Common myeloid progenitor, CD34-positive (primary cell): ENCODE results near the gene TNFRSF21.
"Not testable (repeated sequence)": the region's sequence is repeated elsewhere in the genome, so short reads cannot be mapped to it uniquely, and the experiment has no call there.

Experiments used
- CTCF ChIA-PET: fragments of 350-600 bp; sonication (Branson Sonifier 250); formaldehyde crosslinking; loops from one replicate; lab custom pipeline; 2021; ENCODE audit warnings: antibody characterized with exemption; lab: Charles Lee
- POLR2A ChIA-PET: fragments of 350-600 bp; sonication (Branson Sonifier 250); formaldehyde crosslinking; loops from one replicate; lab custom pipeline; 2021; ENCODE audit warnings: antibody characterized with exemption; lab: Charles Lee
- DNase-seq, 3 donors: peaks; one replicate each; pipeline versions ENCODE4 v3.0.0 to v3.0.0-alpha.2; 2013
- H3K27ac ChIP-seq, 2 experiments: 1 replicate in 1 of 2; 2 replicates in 1 of 2; pipeline ENCODE4 v1.7.0; 2013; ENCODE audit warnings: inconsistent platforms in 2 of 2, low read length in 2 of 2, mild to moderate bottlenecking in 2 of 2, low read depth in 1 of 2, moderate library complexity in 1 of 2; ENCODE audit not compliant: severe bottlenecking in 2 of 2, insufficient read depth in 1 of 2, poor library complexity in 1 of 2
- H3K27me3 ChIP-seq, 5 experiments: replicated peaks in 2 of 5; 1 replicate in 3 of 5; 2 replicates in 2 of 5; pipeline versions ENCODE4 v1.6.1 to v1.7.0; 2013; ENCODE audit warnings: low read length in 4 of 5, mild to moderate bottlenecking in 2 of 5, moderate library complexity in 2 of 5, inconsistent platforms in 1 of 5; ENCODE audit not compliant: insufficient read depth in 5 of 5, control insufficient read depth in 4 of 5
- H3K36me3 ChIP-seq, 4 experiments: 1 replicate in 2 of 4; 2 replicates in 2 of 4; pipeline versions ENCODE4 v1.6.1 to v1.7.0; 2013; ENCODE audit warnings: low read length in 3 of 4, control low read depth in 1 of 4, mild to moderate bottlenecking in 1 of 4; ENCODE audit not compliant: control insufficient read depth in 4 of 4, insufficient read depth in 4 of 4
- H3K4me1 ChIP-seq, 4 experiments: 1 replicate in 3 of 4; 2 replicates in 1 of 4; pipeline versions ENCODE4 v1.6.1 to v1.7.1; 2013; ENCODE audit warnings: low read length in 3 of 4, mild to moderate bottlenecking in 3 of 4, control low read depth in 1 of 4, inconsistent platforms in 1 of 4, moderate library complexity in 1 of 4; ENCODE audit not compliant: control insufficient read depth in 4 of 4, insufficient read depth in 4 of 4; ENCODE audit errors: control extremely low read depth in 1 of 4
- H3K4me3 ChIP-seq, 7 experiments: 1 replicate in 4 of 7; 2 replicates in 3 of 7; pipeline versions ENCODE4 v1.5.1 to v1.7.0; 2013; ENCODE audit warnings: mild to moderate bottlenecking in 7 of 7, low read length in 6 of 7, moderate library complexity in 6 of 7, inconsistent platforms in 2 of 7, low read depth in 2 of 7, control low read depth in 1 of 7; ENCODE audit not compliant: insufficient read depth in 4 of 7, control insufficient read depth in 1 of 7; ENCODE audit errors: extremely low read depth in 1 of 7
- H3K9me3 ChIP-seq, 5 experiments: 1 replicate in 4 of 5; 2 replicates in 1 of 5; pipeline versions ENCODE4 v1.6.1 to v1.7.1; 2013; ENCODE audit warnings: low read length in 4 of 5, mild to moderate bottlenecking in 2 of 5, inconsistent platforms in 1 of 5, low read depth in 1 of 5, moderate library complexity in 1 of 5; ENCODE audit not compliant: control insufficient read depth in 4 of 5, insufficient read depth in 2 of 5; ENCODE audit errors: control extremely low read depth in 1 of 5
- WGBS: methylation state at CpG from one replicate; pipeline ENCODE4 v1.1.5; 2013; ENCODE audit not compliant: insufficient coverage; 5-methylcytosine and 5-hydroxymethylcytosine counted together

The TNFRSF21 gene

DNA sequence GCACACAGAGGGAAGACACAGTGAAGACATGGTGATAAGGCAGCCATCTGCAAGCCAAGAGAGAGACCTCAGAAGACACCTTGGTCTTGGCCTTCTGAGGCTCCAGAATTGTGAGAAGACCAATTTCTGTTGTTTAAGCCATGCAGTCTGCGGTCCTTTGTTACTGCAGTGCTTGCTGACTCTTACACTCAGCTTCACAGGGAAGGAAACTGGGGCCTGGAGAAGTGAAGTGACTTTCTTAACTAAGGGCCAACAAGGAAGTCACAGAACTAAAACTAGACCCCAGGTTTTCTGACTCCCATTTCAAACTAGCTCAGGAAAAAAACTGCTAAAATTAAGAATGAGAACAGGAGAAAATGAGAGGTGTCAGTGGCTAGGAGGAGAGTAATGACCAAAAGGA is 74.3 kb downstream of the TNFRSF21 start:
- ChIA-PET POLR2A (no interaction called here), CTCF (interaction anchor here (0.9 to 2.1 kb wide), 3 partner anchors 8 to 12 kb away, joined by 4 to 6 read pairs (median 4); no protein-coding TSS in a partner anchor)
- DNase-seq: no peak
- Histone ChIP-seq H3K4me1 (peaks cover 0 to 39% (median 20%) of the 10 kb centered on the region in 4 experiments), H3K4me3 (no peak overlapping the region), H3K9me3 (no peaks in the 10 kb centered on the region), H3K36me3 (peaks cover 0 to 5% (median 2%) of the 10 kb centered on the region in 4 experiments), H3K27ac (no peak overlapping the region), H3K27me3 (no peaks in the 10 kb centered on the region)
- 83% methylated on average over 1 of the region's 1 CpG for WGBS

DNA sequence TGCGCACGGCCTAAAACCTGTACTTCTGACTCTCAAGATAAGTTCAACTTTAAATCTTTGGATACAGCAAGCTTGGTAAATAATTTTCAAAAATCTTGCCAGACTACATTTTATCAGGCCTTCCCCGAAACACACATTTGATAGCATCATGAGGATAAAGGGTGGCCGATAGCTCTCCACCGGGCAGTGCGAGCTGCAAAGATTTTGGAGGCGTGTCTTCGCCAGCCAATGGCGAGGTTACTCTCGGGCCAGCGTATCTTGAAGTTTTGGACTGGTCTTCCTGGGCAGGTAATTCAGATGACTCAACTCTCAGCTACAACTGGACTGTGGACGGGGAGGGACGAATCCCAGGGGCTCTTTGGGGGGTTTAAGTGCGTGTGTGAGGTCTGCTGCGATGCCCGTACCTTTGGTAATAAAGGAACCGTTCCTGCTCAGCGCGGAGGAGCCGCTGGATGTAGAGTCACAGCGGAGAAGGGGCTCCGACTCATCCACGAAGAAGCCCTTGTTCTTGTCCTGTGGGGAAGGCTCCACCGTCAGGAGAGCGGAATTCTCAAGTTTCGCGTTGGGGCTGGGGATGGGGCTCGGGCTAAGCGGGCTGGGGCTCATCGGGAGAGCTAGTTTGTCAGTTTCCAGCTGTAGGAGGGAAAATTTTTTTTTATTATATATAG is 75.3 kb downstream of the TNFRSF21 start:
- ChIA-PET CTCF (interaction anchor here (2.1 kb wide), 1 partner anchor 13 kb away, joined by 6 read pairs; no protein-coding TSS in a partner anchor), POLR2A (no interaction called here)
- Histone ChIP-seq H3K4me1 (peaks cover 0 to 28% (median 13%) of the 10 kb centered on the region in 4 experiments), H3K9me3 (no peaks in the 10 kb centered on the region), H3K36me3 (peaks cover 0 to 5% (median 2%) of the 10 kb centered on the region in 4 experiments), H3K27me3 (no peaks in the 10 kb centered on the region), H3K27ac (no peak overlapping the region), H3K4me3 (no peak overlapping the region)
- DNase-seq: no peak
- 98% methylated on average over 23 of the region's 30 CpGs for WGBS

DNA sequence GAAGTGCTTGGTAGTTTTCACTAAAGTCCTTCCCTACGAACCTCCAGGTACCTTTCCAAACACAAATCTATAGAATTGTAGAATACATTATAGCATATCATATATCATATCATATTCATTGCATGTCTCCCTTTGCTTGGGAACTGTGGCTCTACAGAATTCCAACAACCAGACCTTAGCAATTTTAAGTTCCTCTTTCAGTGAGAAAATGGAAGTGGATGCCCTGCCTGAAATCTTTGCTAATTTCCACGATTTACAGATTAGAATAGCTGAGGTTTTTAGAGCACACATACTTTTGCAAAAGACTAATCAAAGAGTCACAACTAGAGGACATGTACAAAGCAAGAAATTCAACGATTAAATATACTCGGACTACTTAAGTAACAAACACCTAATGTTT is 78.6 kb downstream of the TNFRSF21 start:
- Histone ChIP-seq H3K4me1 (peaks cover 0 to 17% (median 6%) of the 10 kb centered on the region in 4 experiments), H3K27ac (no peak overlapping the region), H3K27me3 (no peaks in the 10 kb centered on the region), H3K4me3 (no peak overlapping the region), H3K9me3 (no peaks in the 10 kb centered on the region), H3K36me3 (peaks cover 0 to 5% (median 1%) of the 10 kb centered on the region in 4 experiments)
- WGBS: no CpG with 5 or more reads among the region's 4 CpGs
- no peak for DNase-seq
- CTCF ChIA-PET: no interaction called here
- POLR2A ChIA-PET: no interaction called here

DNA sequence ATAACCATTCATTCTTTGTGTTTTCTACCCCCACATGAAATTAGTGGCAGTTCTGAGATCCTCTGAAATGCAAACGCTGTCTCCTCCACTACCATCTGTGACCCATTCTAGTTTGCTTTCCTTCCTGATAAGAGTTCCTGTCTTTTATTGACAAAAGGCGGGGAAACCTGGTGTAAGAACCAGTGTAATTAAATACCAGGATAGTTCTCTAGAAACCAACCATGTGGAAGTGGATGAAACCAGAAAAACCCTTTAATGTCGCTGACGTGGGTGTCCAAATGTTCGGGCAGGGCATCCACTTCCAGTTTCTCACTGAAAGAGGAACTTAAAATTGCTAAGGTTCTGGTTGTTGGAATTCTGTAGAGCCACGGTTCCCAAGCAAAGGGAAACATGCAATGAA is 79.1 kb downstream of the TNFRSF21 start:
- no peak overlapping the region for H3K4me3 ChIP-seq
- no peak overlapping the region for H3K27ac ChIP-seq
- peaks cover 0 to 5% (median 1%) of the 10 kb centered on the region in 4 experiments for H3K36me3 ChIP-seq
- 28% methylated on average over 5 of the region's 6 CpGs for WGBS
- H3K4me1 ChIP-seq: peaks cover 0 to 11% (median 3%) of the 10 kb centered on the region in 4 experiments
- CTCF ChIA-PET: no interaction called here
- POLR2A ChIA-PET: no interaction called here
- DNase-seq: peak in 1 of 3 donors; percentile 40
- H3K27me3 ChIP-seq: no peaks in the 10 kb centered on the region
- no peaks in the 10 kb centered on the region for H3K9me3 ChIP-seq

DNA sequence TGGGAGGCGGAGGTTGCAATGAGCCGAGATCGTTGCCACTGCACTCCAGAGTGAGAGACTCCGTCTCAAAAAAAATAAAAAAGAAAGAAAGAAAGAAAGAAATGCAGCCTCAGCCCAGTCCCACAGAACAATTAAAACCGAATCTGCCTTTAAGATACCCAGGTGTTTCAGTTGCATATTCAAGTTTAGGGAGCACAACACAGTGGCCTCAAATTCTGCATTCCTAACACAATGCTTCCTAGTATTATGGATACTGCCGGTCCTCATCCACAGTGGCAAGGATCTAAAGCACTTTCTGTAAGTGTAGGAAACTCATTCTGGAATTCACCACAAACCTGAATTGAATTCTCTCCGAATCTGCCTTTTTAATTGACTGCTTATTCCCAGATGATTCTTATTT is 80.5 kb downstream of the TNFRSF21 start:
- H3K9me3 ChIP-seq: no peaks in the 10 kb centered on the region
- WGBS: 100% methylated on average over 3 of the region's 7 CpGs
- no peak overlapping the region for H3K27ac ChIP-seq
- no peaks in the 10 kb centered on the region for H3K27me3 ChIP-seq
- ChIA-PET POLR2A (no interaction called here), CTCF (no interaction called here)
- DNase-seq: no peak
- peaks cover 0 to 5% (median 1%) of the 10 kb centered on the region in 4 experiments for H3K36me3 ChIP-seq
- H3K4me1 ChIP-seq: peaks cover 0 to 5% (median 2%) of the 10 kb centered on the region in 4 experiments
- H3K4me3 ChIP-seq: no peak overlapping the region

DNA sequence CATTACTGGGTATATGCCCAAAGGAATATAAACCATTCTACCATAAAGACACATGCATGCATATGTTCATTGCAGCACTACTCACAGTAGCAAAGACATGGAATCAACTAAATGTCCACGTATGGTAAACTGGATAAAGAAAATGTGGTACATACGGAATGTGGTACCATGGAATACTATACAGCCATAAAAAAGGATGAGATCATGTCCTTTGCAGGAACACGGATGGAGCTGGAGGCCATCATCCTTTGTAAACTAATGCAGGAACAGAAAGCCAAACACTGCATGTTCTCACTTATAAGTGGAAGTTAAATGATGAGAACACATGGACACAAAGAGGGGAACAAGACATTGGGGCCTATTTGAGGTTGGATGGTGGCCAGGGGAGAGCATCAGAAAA is 81.6 kb downstream of the TNFRSF21 start:
- H3K4me3 ChIP-seq, H3K27me3 ChIP-seq, DNase-seq, H3K4me1 ChIP-seq, H3K27ac ChIP-seq, POLR2A ChIA-PET, H3K36me3 ChIP-seq, H3K9me3 ChIP-seq: not testable (repeated sequence)
- CTCF ChIA-PET: interaction anchor here (1.8 kb wide), 1 partner anchor 8 kb away, joined by 4 read pairs; no protein-coding TSS in a partner anchor
- 100% methylated on average over 3 of the region's 3 CpGs for WGBS

DNA sequence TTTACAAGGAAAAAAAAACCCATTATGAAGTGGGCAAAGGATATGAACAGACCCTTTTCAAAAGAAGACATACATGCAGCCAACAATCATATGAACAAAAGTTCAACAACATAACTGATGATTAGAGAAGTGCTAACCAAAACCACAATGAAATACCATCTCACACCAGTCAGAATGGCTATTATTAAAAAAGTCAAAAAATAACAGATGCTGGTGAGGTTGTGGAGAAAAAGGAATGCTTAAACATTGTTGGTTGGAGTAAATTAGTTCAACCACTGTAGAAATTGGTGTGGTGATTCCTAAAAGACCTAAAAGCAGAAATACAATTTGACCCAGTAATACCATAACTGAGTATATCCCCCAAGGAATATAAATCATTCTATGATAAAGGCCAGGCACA is 86.5 kb downstream of the TNFRSF21 start:
- H3K9me3 ChIP-seq, H3K27ac ChIP-seq, DNase-seq, H3K4me1 ChIP-seq, CTCF ChIA-PET, H3K27me3 ChIP-seq, H3K4me3 ChIP-seq, H3K36me3 ChIP-seq, POLR2A ChIA-PET: not testable (repeated sequence)
